ENCODE data around the gene BBS9. TPM values are rescaled to one million over a fixed set of nuclear protein-coding genes. Genes with fewer than 3 reads are reported as not detected.

Gene BBS9
- total RNA-seq, 4 donors from 2014 or later: 8.6 to 22.5 (median 15.8) TPM

DNA sequence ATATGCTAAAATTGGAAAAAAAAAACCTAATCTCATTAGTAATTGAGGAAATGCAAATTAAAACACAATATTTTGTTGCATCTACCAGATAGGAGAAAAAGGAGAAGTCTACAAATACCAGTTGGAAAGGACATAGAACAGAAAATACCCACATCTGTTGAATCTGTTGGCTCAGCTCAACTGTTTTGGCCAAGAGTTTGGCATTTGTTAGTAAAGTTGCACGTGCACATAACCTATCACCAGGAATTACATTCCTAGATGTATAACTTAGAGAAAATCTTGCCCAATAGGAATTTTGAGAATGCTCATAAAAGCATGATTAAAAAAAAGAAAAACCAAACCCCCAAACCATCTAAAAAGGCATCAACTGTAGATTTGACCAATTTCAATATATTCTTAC is 493.9 kb downstream of the BBS9 start:
- no peak overlapping the region for H3K4me3 ChIP-seq
- intact Hi-C loops (cut with DNase I; ENCODE audit: low total_unique reads): no loop called here
- TF ChIP-seq POLR2A (IDR thresholded peaks at IDR 0.05) (no peak), POLR2AphosphoS5 (IDR thresholded peaks at IDR 0.05) (no peak), EP300 (IDR thresholded peaks at IDR 0.05; ENCODE audit: low read depth) (no peak)
- TF ChIP-seq, protein P1, sequence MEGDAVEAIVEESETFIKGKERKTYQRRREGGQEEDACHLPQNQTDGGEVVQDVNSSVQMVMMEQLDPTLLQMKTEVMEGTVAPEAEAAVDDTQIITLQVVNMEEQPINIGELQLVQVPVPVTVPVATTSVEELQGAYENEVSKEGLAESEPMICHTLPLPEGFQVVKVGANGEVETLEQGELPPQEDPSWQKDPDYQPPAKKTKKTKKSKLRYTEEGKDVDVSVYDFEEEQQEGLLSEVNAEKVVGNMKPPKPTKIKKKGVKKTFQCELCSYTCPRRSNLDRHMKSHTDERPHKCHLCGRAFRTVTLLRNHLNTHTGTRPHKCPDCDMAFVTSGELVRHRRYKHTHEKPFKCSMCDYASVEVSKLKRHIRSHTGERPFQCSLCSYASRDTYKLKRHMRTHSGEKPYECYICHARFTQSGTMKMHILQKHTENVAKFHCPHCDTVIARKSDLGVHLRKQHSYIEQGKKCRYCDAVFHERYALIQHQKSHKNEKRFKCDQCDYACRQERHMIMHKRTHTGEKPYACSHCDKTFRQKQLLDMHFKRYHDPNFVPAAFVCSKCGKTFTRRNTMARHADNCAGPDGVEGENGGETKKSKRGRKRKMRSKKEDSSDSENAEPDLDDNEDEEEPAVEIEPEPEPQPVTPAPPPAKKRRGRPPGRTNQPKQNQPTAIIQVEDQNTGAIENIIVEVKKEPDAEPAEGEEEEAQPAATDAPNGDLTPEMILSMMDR (IDR thresholded peaks at IDR 0.05): no peak
- H3K36me3 ChIP-seq: no peaks in the 10 kb centered on the region
- DNase-seq: no peak
- no peak overlapping the region for H3K27ac ChIP-seq
- no peaks in the 10 kb centered on the region for H3K9me3 ChIP-seq
- H3K27me3 ChIP-seq: no peaks in the 10 kb centered on the region
- in situ Hi-C loops (cut with MboI; ENCODE audit: low pct_ligation_motif_present in 1 of 4, low pct_unique_long_range_greater_than_20kb in 1 of 4, low sequenced_read_pairs in 3 of 4): no loop called here
- H3K4me1 ChIP-seq: no peaks in the 10 kb centered on the region
- 71 to 85% methylated on average over 1 of the region's 1 CpG for WGBS, 2 donors (ENCODE audit: low coverage in 1 of 2)

DNA sequence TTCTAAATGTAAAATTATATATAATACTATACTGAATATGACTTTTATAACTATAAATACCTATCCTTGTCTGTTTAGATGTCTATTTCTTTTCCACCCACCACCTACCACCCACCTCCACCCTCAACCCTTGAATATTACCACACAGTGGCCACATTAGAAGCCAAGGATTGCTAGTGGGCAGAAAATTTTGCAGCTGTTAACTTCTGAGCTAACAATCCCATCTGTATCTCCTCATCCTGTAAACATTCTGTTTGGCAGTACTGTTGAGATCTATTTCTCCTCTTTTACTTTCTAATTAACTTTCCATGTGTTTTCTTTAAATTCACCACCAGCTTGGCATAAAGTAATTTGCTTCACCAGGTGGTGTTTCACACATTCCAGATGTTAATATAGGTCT is 494.9 kb downstream of the BBS9 start:
- in situ Hi-C loops (cut with MboI; ENCODE audit: low pct_ligation_motif_present in 1 of 4, low pct_unique_long_range_greater_than_20kb in 1 of 4, low sequenced_read_pairs in 3 of 4): no loop called here
- TF ChIP-seq POLR2A (IDR thresholded peaks at IDR 0.05) (no peak), POLR2AphosphoS5 (IDR thresholded peaks at IDR 0.05) (no peak), EP300 (IDR thresholded peaks at IDR 0.05; ENCODE audit: low read depth) (no peak)
- TF ChIP-seq, protein P1 (IDR thresholded peaks at IDR 0.05): no peak
- H3K27me3 ChIP-seq: no peaks in the 10 kb centered on the region
- H3K36me3 ChIP-seq: no peaks in the 10 kb centered on the region
- no peak overlapping the region for H3K27ac ChIP-seq
- no peak overlapping the region for H3K4me3 ChIP-seq
- DNase-seq: no peak
- H3K4me1 ChIP-seq: no peaks in the 10 kb centered on the region
- H3K9me3 ChIP-seq: no peaks in the 10 kb centered on the region
- intact Hi-C loops (cut with DNase I; ENCODE audit: low total_unique reads): no loop called here

DNA sequence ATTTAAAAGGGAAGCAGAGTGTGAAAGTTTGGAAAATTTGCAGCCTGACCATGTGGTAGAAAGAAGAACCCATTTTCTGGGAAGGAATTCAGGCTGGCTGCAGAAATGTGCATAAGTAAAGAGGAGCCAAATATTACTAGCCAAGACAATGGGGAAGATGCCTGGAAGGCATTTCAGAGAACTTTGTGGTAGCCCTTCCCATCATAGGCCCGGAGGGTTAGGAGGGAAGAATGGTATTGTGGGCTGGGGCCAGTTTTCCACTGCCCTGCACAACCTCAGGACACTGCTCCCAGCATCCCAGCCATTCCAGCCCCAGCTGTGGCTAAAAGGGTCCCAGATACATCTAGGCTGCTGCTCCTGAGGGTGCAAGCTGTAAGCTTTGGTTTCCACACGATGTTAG is 497.5 kb downstream of the BBS9 start:
- in situ Hi-C loops (cut with MboI; ENCODE audit: low pct_ligation_motif_present in 1 of 4, low pct_unique_long_range_greater_than_20kb in 1 of 4, low sequenced_read_pairs in 3 of 4) (no loop called here), intact Hi-C loops (cut with DNase I; ENCODE audit: low total_unique reads) (no loop called here)
- no peak overlapping the region for H3K4me3 ChIP-seq
- no peaks in the 10 kb centered on the region for H3K9me3 ChIP-seq
- peaks cover 0 to 9% (median 2%) of the 10 kb centered on the region in 4 donors for H3K4me1 ChIP-seq
- no peak overlapping the region for H3K27ac ChIP-seq
- H3K27me3 ChIP-seq: no peaks in the 10 kb centered on the region
- no peaks in the 10 kb centered on the region for H3K36me3 ChIP-seq
- no peak for DNase-seq
- TF ChIP-seq, protein P1 (IDR thresholded peaks at IDR 0.05): no peak
- TF ChIP-seq POLR2A (IDR thresholded peaks at IDR 0.05): no peak
- WGBS, 2 donors (ENCODE audit: low coverage in 1 of 2): 80% methylated on average over 2 of the region's 2 CpGs; no CpG with 5 or more reads in 1 of the 2 donors

- no peak for DNase-seq
- 71 to 77% methylated on average over 3 of the region's 3 CpGs for WGBS, 2 donors (ENCODE audit: low coverage in 1 of 2)
- H3K4me1 ChIP-seq: peaks cover 0 to 9% (median 2%) of the 10 kb centered on the region in 4 donors
- TF ChIP-seq EP300 (IDR thresholded peaks at IDR 0.05; ENCODE audit: low read depth) (no peak), POLR2AphosphoS5 (IDR thresholded peaks at IDR 0.05) (no peak), POLR2A (IDR thresholded peaks at IDR 0.05) (no peak)
- TF ChIP-seq, protein P1 (IDR thresholded peaks at IDR 0.05): no peak
- H3K36me3 ChIP-seq: no peaks in the 10 kb centered on the region
- H3K27ac ChIP-seq: no peak overlapping the region
- intact Hi-C loops (cut with DNase I; ENCODE audit: low total_unique reads): no loop called here
- in situ Hi-C loops (cut with MboI; ENCODE audit: low pct_ligation_motif_present in 1 of 4, low pct_unique_long_range_greater_than_20kb in 1 of 4, low sequenced_read_pairs in 3 of 4): no loop called here
- no peak overlapping the region for H3K4me3 ChIP-seq
- no peaks in the 10 kb centered on the region for H3K9me3 ChIP-seq
- no peaks in the 10 kb centered on the region for H3K27me3 ChIP-seq
Measured at GRCh38 chr7:33627741-33628140, 498.4 kb downstream of the BBS9 start.
